NCI-H82 treated with DMSO at 0.1 percent for 48 hours (cell line): ENCODE results near the gene KLRK1.
"Not testable (repeated sequence)": the region's sequence is repeated elsewhere in the genome, so short reads cannot be mapped to it uniquely, and the experiment has no call there.

ENCODE experiments used
- DNase-seq: peaks from one replicate; lab custom pipeline; 2025; ENCODE audit not compliant: unreplicated experiment; lab: John Stamatoyannopoulos, UW

KLRK1 gene

DNA sequence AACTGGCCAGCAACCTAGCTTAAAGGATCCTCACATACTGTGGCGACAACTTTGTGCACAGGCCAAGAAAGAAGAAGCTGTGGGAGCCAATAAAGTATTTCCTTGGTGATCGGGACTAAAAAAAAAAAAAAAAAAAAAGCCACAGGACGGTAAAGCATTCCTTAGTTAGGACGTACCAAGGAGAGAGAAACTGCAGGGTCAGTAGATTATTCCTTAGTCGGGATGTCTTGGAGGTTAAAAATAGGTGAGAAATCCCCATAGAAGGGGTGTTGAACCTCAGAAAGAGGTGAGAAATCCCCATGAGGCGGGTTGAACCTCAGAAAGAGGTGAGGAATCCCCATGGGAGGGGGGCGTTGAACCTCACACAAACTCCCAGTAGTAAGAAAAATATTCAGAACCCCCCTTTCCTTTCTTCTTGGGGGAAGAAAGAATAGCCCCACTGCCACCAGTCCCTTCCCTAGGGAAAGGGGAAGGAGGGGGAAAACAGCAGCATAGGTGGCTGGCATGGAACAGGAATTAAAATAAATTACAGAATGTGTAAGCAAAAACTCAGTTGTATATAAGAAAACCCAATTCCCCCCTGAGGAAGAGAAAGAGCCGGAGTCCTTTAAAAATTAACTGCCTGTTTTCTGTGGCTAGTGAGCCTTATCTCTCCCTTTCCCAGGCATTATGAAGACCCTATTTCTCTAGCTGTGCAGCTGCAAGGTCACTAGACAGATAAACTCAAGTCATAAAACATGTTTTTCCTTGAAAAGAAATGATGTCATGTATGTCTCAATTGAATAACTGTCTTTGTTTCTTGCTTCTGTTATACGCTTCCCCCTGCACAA, 26.8 kb downstream of the KLRK1 start:
- no peak for DNase-seq

- DNase-seq: no peak
These were observed 27.5 kb downstream of the KLRK1 start for GRCh38 chr12:10362325-10362724.

DNA sequence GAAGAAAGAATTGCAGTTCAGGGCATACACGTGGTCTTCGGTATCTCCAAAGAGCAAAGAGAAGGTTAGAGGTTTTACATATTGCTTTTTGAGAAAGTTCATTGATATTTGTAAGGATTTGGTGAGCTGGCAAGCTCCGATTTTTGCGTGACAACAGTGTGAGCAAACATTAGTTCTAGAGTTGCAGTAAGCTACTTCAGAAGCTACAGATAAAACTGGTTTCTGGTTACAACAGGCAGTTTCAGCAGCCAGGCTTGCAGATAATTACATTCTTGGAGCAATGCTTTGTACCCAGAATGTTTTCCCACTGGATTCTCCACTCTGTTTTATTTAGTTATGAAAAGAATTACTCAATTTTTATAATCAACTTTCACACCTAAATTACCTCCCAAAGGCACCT, 28.2 kb downstream of the KLRK1 start:
- no peak for DNase-seq

DNA sequence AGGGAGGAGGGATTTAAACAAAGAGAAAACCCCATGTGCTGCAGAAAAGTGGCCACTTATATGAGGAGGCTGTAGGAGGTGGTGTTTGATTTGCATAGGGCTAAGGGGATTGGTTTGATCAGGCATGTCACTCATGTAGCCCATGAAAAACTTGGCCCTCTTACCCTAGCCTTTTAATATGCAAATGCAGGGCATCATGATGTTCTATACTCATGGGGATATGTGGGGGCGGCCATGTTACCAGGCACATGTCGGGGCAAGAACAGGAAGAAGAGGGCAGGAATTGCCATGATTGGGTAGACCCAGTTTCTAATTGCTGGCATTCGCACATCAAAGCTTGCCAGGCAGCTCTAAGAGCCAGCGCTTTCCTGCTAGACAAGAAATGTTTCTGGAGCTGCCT, 28.8 kb downstream of the KLRK1 start:
- DNase-seq: no peak

DNA sequence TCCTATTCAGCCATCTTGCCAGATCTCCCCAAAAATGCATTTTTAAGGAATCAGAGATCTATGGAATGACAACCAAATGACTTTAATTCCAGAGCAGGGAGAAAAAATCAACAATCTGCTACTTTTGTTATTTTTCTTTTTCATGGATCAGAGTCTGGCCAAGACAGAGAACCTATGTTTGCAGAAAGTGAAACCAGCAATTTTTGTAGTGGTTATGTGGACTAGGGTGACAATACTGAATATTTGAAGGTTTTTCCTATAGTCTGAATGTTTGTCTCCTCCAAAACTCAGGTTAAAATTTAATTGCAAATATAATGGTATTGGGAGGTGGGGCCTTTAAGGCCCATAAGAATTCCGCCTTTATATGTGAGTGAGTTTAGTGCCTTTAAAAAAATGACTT, 30.9 kb downstream of the KLRK1 start:
- no peak for DNase-seq

DNA sequence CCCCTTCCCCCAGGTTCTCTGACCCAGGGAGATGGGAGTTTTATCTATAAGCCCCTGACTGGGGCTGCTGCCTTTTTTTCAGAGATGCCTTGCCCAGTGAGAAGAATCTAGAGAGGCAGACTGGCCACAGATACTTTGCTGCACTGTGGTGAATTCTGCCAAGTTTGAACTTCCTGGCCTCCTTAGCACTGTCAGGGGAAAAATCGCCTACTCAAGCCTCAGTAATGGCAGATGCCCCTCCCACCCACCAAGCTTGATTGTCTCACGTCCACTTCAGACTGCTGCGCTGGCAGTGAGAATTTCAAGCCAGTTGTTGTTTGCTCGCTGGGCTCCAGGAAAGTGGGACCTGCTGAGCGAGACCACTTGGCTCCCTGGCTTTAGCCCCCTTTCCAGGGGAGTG, 31.7 kb downstream of the KLRK1 start:
- no peak for DNase-seq

DNA sequence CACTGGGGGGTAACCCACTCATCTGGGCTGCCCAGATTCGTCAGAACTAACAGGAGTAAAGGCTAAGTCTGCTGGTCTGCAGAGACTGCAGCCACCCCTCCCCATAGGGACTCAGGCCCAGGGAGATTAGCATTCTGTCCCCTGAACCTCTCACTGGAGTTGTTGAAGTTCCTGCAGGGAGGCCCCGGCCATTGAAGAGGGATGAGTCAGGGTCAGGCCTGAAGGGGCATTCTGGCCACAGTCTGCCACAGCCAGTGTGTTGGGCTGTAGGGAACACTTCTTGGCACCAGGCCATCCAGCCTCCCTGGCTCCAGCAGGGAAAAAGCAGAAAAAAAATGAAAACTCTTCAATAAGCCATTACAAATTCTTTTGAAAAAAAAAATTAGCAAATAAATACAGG, 35.3 kb downstream of the KLRK1 start:
- DNase-seq: no peak

DNA sequence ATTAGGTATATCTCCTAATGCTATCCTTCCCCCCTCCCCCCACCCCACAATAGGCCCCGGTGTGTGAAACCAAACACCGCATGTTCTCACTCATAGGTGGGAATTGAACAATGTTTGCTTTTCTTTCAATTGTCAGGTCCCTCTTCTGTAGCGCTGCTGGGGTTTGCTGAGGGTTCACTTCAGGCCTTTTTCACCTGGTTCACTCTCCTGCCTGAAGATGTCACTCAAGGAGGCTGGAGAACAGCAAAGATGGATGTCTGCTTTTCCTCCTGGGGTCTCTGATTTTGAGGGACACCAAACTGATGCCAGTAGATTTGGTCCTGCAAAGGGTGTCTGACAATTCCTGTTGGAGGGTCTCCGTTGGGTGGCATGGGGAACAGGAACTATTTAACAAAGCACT, 35.8 kb downstream of the KLRK1 start:
- DNase-seq: no peak

DNA sequence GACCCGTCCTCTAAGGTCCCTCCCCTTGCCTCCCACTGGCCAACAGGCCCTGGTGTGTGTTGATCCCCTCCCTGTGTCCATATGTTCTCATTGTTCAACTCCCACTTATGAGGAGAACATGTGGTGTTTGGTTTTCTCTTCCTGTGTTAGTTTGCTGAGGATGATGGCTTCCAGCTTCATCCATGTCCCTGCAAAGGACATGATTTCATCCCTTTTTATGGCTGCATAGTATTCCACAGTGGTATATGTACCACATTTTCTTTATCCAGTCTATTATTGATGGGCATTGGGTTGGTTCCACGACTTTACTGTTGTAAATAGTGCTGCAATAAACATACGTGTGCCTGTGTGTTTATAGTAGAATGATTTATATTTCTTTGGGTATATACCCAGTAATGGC, 38.4 kb downstream of the KLRK1 start:
- DNase-seq: not testable (repeated sequence)

DNA sequence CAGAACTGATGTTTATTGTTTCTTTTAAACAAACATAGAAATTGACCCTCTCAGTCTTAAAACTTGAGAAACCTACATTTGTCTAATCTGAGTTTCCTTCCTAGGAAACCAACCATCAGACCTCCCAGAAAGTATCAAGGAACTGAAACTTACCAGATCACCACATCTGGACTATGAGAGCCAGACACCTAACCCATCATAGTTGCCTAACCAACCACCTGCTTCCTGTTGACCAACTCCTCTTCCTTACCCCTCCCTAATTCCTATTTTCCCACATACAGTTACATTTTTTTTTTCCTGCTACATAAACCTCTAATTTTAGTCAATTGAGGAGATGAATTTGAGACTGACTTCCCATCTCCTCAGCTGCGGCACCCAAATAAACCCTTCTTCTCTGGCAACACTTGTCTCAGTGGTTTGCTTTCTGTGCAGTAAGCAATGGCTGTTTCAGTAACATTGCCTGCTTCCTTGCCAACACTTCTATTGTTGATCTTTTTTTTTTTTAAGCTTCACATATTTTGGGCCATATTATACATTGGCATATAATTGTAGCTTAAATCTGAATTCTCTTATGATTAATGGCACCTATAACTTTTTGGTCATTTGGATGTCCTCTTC, 47.8 kb downstream of the KLRK1 start:
- no peak for DNase-seq

- not testable (repeated sequence) for DNase-seq
These were observed 48.9 kb downstream of the KLRK1 start for GRCh38 chr12:10340946-10341345.

GRCh38 chr12:10339053-10339840, 50.6 kb downstream of the KLRK1 start:
- DNase-seq: no peak

GRCh38 chr12:10338470-10338869, 51.4 kb downstream of the KLRK1 start:
- not testable (repeated sequence) for DNase-seq

GRCh38 chr12:10336196-10336595, 53.6 kb downstream of the KLRK1 start:
- DNase-seq: not testable (repeated sequence)

- DNase-seq: peak; percentile 44
These were observed 58.1 kb downstream of the KLRK1 start for GRCh38 chr12:10331642-10332239.

GRCh38 chr12:10328691-10329090, 61.1 kb downstream of the KLRK1 start:
- not testable (repeated sequence) for DNase-seq
